H9 (cell line): ENCODE results near the gene MRPS33. TPM values are rescaled to one million over a fixed set of nuclear protein-coding genes. Genes with fewer than 3 reads are reported as not detected.

Experiments
- DNase-seq: peaks from one replicate; pipeline ENCODE4 v3.0.0-alpha.2; 2017
- H2AFZ ChIP-seq: one replicate; pipeline ENCODE4 v1.6.1; 2013; ENCODE audit warnings: mild to moderate bottlenecking, low read length, control low read depth, moderate library complexity
- H2AK5ac ChIP-seq: 2 replicates; pipeline ENCODE4 v1.6.1; 2013; ENCODE audit warnings: low read length, control low read depth, mixed read lengths; ENCODE audit not compliant: insufficient read length
- H2BK120ac ChIP-seq: one replicate; pipeline ENCODE4 v1.6.1; 2013; ENCODE audit warnings: low read depth, mild to moderate bottlenecking, low read length, control low read depth, inconsistent platforms; ENCODE audit not compliant: poor library complexity, severe bottlenecking
- H2BK12ac ChIP-seq: 2 replicates; pipeline ENCODE4 v1.6.1; 2013; ENCODE audit warnings: low read length, control low read depth, mixed read lengths, low read depth; ENCODE audit not compliant: insufficient read length
- H2BK15ac ChIP-seq: 2 replicates; pipeline ENCODE4 v1.6.1; 2013; ENCODE audit warnings: low read depth, low read length, control low read depth
- H2BK20ac ChIP-seq: one replicate; pipeline ENCODE4 v1.6.1; 2013; ENCODE audit warnings: low read depth, mild to moderate bottlenecking, low read length, control low read depth, inconsistent platforms; ENCODE audit not compliant: poor library complexity, severe bottlenecking
- H2BK5ac ChIP-seq: 2 replicates; pipeline ENCODE4 v1.6.1; 2013; ENCODE audit warnings: low read length, control low read depth, mixed read lengths; ENCODE audit not compliant: insufficient read length
- H3K14ac ChIP-seq: 2 replicates; pipeline ENCODE4 v1.6.1; 2013; ENCODE audit warnings: low read length, control low read depth; ENCODE audit not compliant: insufficient read depth
- H3K18ac ChIP-seq: 2 replicates; pipeline ENCODE4 v1.6.1; 2013; ENCODE audit warnings: low read depth, mild to moderate bottlenecking, mixed read lengths, low read length, control low read depth; ENCODE audit not compliant: insufficient read length
- H3K23ac ChIP-seq: 2 replicates; pipeline ENCODE4 v1.6.1; 2013; ENCODE audit warnings: low read length, control low read depth, mixed read lengths, low read depth; ENCODE audit not compliant: insufficient read length
- H3K23me2 ChIP-seq: 2 replicates; pipeline ENCODE4 v1.6.1; 2013; ENCODE audit warnings: low read depth, mild to moderate bottlenecking, mixed read lengths, low read length, control low read depth; ENCODE audit not compliant: insufficient read length, poor library complexity, severe bottlenecking
- H3K27ac ChIP-seq: 2 replicates; pipeline ENCODE4 v1.5.1; 2013; ENCODE audit warnings: low read length, control low read depth, mixed read lengths, low read depth; ENCODE audit not compliant: insufficient read length
- H3K27me3 ChIP-seq: 2 replicates; pipeline ENCODE4 v1.6.1; 2013; ENCODE audit warnings: low read length, control low read depth, inconsistent platforms; ENCODE audit not compliant: insufficient read depth
- H3K4ac ChIP-seq: 2 replicates; pipeline ENCODE4 v1.6.1; 2013; ENCODE audit warnings: low read depth, mild to moderate bottlenecking, control low read depth, inconsistent platforms, low read length, moderate library complexity
- H3K4me1 ChIP-seq: 2 replicates; pipeline ENCODE4 v1.6.1; 2013; ENCODE audit warnings: low read length, control low read depth, inconsistent platforms; ENCODE audit not compliant: insufficient read depth
- H3K4me2 ChIP-seq: 2 replicates; pipeline ENCODE4 v1.6.1; 2013; ENCODE audit warnings: low read length, control low read depth, mixed read lengths; ENCODE audit not compliant: insufficient read length, insufficient read depth
- H3K56ac ChIP-seq: 2 replicates; pipeline ENCODE4 v1.6.1; 2013; ENCODE audit warnings: low read depth, mild to moderate bottlenecking, mixed read lengths, low read length, control low read depth; ENCODE audit not compliant: insufficient read length
- H3K79me1 ChIP-seq: 2 replicates; pipeline ENCODE4 v1.6.1; 2013; ENCODE audit warnings: low read depth, mild to moderate bottlenecking, moderate library complexity, low read length, control low read depth, inconsistent platforms; ENCODE audit not compliant: insufficient read depth, poor library complexity, severe bottlenecking
- H3K79me2 ChIP-seq: 2 replicates; pipeline ENCODE4 v1.6.1; 2013; ENCODE audit warnings: low read length, control low read depth, inconsistent platforms; ENCODE audit not compliant: insufficient read depth
- H3K9ac ChIP-seq: 2 replicates; pipeline ENCODE4 v1.6.1; 2013; ENCODE audit warnings: low read length, control low read depth, mixed read lengths; ENCODE audit not compliant: insufficient read length; ENCODE audit errors: extremely low read depth
- H3K9me3 ChIP-seq: one replicate; pipeline ENCODE4 v1.6.1; 2013; ENCODE audit warnings: low read depth, low read length, inconsistent platforms; ENCODE audit not compliant: control insufficient read depth
- H3T11ph ChIP-seq: one replicate; pipeline ENCODE4 v1.6.1; 2013; ENCODE audit warnings: mild to moderate bottlenecking, low read length, control low read depth, inconsistent platforms
- H4K20me1 ChIP-seq: one replicate; pipeline ENCODE4 v1.6.1; 2013; ENCODE audit not compliant: control insufficient read depth, insufficient read length, insufficient read depth
- H4K5ac ChIP-seq: 2 replicates; pipeline ENCODE4 v1.6.1; 2013; ENCODE audit warnings: low read depth, mild to moderate bottlenecking, mixed read lengths, low read length, control low read depth; ENCODE audit not compliant: insufficient read length
- H4K8ac ChIP-seq: replicated peaks from 2 replicates; pipeline ENCODE4 v1.6.1; 2013; ENCODE audit warnings: low read length, control low read depth, mixed read lengths, low read depth; ENCODE audit not compliant: insufficient read length
- H4K91ac ChIP-seq: 2 replicates; pipeline ENCODE4 v1.6.1; 2013; ENCODE audit warnings: low read depth, mild to moderate bottlenecking, moderate library complexity, mixed read lengths, low read length, control low read depth; ENCODE audit not compliant: insufficient read length
- H3K27ac Mint-ChIP-seq, 3 experiments: 2 replicates in 2 of 3; 3 replicates in 1 of 3; pipeline ENCODE4 v1.8.0; 2020 to 2021; ENCODE audit warnings: mixed read lengths in 3 of 3, mild to moderate bottlenecking in 1 of 3, moderate library complexity in 1 of 3
- H3K27me3 Mint-ChIP-seq: 2 replicates; pipeline ENCODE4 v1.8.0; 2021; ENCODE audit warnings: low read depth, mild to moderate bottlenecking, moderate library complexity, mixed read lengths
- H3K36me3 Mint-ChIP-seq, 3 experiments: 2 replicates in 2 of 3; 3 replicates in 1 of 3; pipeline ENCODE4 v1.8.0; 2020 to 2021; ENCODE audit warnings: low read depth in 3 of 3, mixed read lengths in 3 of 3; ENCODE audit not compliant: insufficient read depth in 1 of 3
- H3K4me1 Mint-ChIP-seq, 2 experiments: 2 replicates each; pipeline ENCODE4 v1.8.0; 2020; ENCODE audit warnings: mixed read lengths in 2 of 2
- H3K4me3 Mint-ChIP-seq, 2 experiments: 2 replicates in 1 of 2; 3 replicates in 1 of 2; pipeline ENCODE4 v1.8.0; 2020 to 2021; ENCODE audit warnings: mild to moderate bottlenecking in 2 of 2, mixed read lengths in 2 of 2, moderate library complexity in 1 of 2
- H3K9me3 Mint-ChIP-seq, 2 experiments: 2 replicates in 1 of 2; 3 replicates in 1 of 2; pipeline ENCODE4 v1.8.0; 2020; ENCODE audit warnings: mild to moderate bottlenecking in 2 of 2, mixed read lengths in 2 of 2, moderate library complexity in 1 of 2
- CTCF ChIP-seq: fragments of 200-600 bp; sonication (generic); conservative IDR thresholded peaks from 3 replicates; pipeline ENCODE4 v1.8.0; 2021; ENCODE audit warnings: antibody characterized with exemption, mild to moderate bottlenecking
- WGBS: extraction: QIAGEN DNeasy Blood & Tissue Kit; methylation state at CpG from one replicate; pipeline ENCODE4 v1.1.7; 2013; ENCODE audit warnings: missing lambda C conversion rate, low lambda C conversion rate, mixed read lengths; ENCODE audit not compliant: insufficient read length; ENCODE audit errors: extremely low coverage; 5-methylcytosine and 5-hydroxymethylcytosine counted together
- total RNA-seq: library from RNA; stranded (reverse); gene quantifications from 2 replicates; pipeline ENCODE4 v1.2.1, GENCODE V29; 2021

The MRPS33 gene
- total RNA-seq, 1 experiment from 2014 or later = 64.2 TPM

- no peaks in the 10 kb centered on the region for H3K79me2 ChIP-seq
- no peak overlapping the region for H3K23ac ChIP-seq
- no peak overlapping the region for H4K8ac ChIP-seq
- no peaks in the 10 kb centered on the region for H3K27me3 ChIP-seq
- H3K18ac ChIP-seq = no peak overlapping the region
- no peak overlapping the region for H3K27ac ChIP-seq
- H3K9me3 ChIP-seq = no peaks in the 10 kb centered on the region
- H4K20me1 ChIP-seq = no peaks in the 10 kb centered on the region
- H2AK5ac ChIP-seq = no peak overlapping the region
- no peak overlapping the region for H3K4me2 ChIP-seq
- Mint-ChIP-seq H3K9me3 (no peaks in the 10 kb centered on the region), H3K36me3 (no peaks in the 10 kb centered on the region), H3K27ac (no peak overlapping the region), H3K27me3 (no peaks in the 10 kb centered on the region), H3K4me1 (no peaks in the 10 kb centered on the region), H3K4me3 (no peak overlapping the region)
- TF ChIP-seq CTCF = no peak
- H2BK5ac ChIP-seq = no peak overlapping the region
- H3T11ph ChIP-seq = no peak overlapping the region
- no peak overlapping the region for H4K91ac ChIP-seq
- H3K56ac ChIP-seq = no peak overlapping the region
- no peaks in the 10 kb centered on the region for H3K4me1 ChIP-seq
- no peak overlapping the region for H3K14ac ChIP-seq
- H3K9ac ChIP-seq = no peak overlapping the region
- no peak overlapping the region for H2AFZ ChIP-seq
- H2BK15ac ChIP-seq = no peak overlapping the region
- no peak overlapping the region for H2BK12ac ChIP-seq
- no peaks in the 10 kb centered on the region for H3K23me2 ChIP-seq
- no peaks in the 10 kb centered on the region for H3K79me1 ChIP-seq
- no peak overlapping the region for H3K4ac ChIP-seq
- WGBS = no CpG with 5 or more reads among the region's 5 CpGs
- no peak overlapping the region for H2BK120ac ChIP-seq
- no peak for DNase-seq
- H2BK20ac ChIP-seq = no peak overlapping the region
- no peak overlapping the region for H4K5ac ChIP-seq
Observed at GRCh38 chr7:140966561-140967233, 48.1 kb downstream of the MRPS33 start.
